ENCODE results near the gene KCTD17.

KCTD17 gene

DNA sequence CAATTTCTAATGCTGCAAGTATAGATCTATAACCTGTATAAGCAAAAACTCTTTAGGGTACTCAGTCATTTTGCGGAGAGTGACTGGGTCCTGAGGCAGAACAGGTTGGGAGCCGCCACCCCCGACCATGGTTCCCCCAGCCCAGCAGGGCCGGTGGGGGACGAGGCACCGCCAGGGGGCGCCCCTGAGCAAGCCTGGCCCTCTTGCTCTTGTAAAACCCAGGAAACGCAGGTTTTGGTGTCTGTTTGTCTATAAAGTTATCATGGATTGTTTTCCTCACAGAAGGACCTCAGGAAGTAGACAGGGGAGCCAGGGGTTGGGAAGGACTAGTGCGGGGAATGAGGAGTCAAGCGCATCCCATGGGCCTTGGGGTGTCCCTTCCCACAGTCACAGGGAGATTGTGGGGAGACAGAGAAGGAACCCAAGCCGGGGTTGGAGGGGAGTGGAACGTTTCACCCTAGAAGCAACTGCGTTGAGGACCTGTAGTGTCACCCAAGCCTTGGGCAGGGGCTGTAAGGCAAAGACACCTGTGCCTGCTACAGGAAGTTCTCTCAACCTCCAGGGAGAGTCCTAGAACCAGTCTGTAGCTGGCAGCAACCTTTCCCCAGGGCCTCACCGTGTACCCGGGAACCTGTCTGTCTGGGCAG, 26.4 kb downstream of the KCTD17 start:
- DNase-seq (ENCODE audit: low read depth in 1 of 2, low spot score in 1 of 2) = peak; percentile 84 to 91

DNA sequence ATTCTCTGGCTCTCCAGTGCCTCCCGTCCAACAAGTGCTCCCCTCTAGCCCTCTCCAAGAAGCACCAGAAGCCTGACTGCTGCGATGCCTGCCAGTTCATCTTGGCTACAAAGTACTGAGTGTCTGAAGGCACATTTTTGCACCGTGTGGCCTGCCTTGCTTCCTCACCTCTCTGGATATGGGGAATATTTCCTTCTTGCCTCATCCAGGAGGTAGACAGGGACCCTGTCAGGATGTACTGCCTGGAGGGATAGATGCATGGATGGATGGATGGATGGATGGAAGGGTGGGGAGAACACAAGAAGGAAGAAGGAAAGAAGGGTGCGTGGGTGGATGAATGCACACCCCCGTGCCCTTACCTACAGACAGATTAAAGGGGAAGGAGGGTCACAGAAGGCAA, 27.6 kb downstream of the KCTD17 start:
- no peak for DNase-seq (ENCODE audit: low read depth in 1 of 2, low spot score in 1 of 2)

- peak; percentile 47 to 62 for DNase-seq (ENCODE audit: low read depth in 1 of 2, low spot score in 1 of 2)
Observed at GRCh38 chr22:37079668-37080171, 28.2 kb downstream of the KCTD17 start.

DNA sequence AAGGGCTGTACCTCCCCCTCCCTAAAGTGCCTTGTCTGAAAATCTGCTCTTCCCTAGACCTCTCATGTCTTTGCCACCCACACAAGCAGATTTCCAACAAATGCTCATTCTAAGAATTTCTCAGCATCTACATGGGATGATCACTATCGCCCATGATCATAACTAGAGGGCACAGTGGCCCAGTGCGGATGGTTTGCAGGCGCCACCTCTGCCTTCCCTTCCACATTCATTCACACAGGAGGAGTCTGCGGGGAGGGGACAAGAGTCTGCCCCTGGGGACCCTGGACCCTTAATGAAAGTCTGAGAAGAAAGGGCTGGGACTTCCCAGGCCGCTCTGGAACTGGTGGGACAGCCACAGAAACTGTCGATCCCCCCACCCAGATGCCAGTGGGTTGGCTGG, 28.9 kb downstream of the KCTD17 start:
- no peak for DNase-seq (ENCODE audit: low read depth in 1 of 2, low spot score in 1 of 2)

DNA sequence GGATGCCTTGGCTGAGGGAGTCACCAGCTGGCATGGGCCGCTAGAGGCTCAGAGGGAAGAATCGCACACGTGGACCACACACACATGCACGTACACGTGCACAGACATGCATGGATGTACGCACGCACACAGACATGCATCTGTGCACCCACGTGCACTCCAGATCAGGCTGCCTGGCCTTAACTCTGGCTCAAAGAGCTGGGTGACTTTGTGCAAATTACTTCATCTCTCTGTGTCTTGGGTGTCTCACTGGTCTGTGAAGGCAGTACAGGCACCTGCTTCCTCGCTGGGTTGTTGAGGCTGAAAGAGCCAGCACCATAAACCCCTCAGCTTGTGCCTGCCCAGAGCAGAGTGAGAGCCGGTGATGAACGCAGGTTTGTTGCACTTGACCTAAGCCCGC, 29.3 kb downstream of the KCTD17 start:
- no peak for DNase-seq (ENCODE audit: low read depth in 1 of 2, low spot score in 1 of 2)

DNA sequence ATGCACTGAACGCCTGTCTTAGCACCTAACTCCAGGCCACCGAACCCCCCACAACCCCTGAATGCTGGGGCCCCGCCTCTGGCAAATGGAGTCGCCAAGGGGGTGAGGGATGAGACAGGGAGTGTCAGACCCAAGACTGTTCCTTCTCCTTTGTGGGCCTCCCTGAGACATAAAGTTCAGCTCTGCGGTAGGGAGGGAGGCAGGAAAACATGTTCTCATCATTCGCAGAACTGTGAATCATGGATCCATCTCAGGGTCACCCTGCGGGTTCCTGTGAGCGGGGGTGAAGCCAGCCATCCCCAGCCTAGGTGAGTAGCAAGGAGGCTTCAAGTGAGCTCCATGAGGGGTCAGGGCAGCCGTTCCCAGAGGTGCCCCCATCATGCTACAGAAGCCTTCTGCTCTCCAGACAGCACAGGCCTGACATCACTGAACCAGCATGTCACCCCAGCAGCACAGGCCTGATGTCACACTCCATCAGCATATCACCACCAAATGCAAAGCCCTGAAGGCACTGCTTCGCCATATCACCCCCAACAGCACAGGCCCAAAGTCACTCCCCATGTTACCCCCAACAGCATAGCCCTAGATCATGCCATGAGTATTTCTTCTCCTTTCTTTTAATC, 30.8 kb downstream of the KCTD17 start:
- DNase-seq (ENCODE audit: low read depth in 1 of 2, low spot score in 1 of 2) = no peak

DNA sequence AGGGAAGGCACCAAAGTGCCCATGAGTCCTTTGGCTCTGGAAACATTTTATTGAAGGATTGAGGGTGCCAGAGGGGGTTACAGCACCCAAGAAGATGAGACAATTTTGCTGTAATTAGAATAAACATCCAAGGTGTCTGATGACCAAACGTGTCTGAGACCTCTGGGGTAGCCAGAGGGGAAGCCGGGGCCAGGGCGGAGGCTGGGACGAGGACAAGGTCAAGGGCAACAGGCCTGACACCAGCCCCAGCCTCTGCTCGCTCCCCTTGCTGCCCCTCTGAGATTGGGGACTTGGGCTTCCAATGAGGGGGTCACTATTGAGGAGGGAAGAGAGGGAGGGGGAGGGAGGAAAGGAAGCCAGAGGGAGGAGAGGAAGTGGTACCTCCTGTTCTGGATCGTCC, 32.4 kb downstream of the KCTD17 start:
- no peak for DNase-seq (ENCODE audit: low read depth in 1 of 2, low spot score in 1 of 2)

- DNase-seq (ENCODE audit: low read depth in 1 of 2, low spot score in 1 of 2) = no peak
Observed at GRCh38 chr22:37084385-37084784, 32.8 kb downstream of the KCTD17 start.

- no peak for DNase-seq (ENCODE audit: low read depth in 1 of 2, low spot score in 1 of 2)
Observed at GRCh38 chr22:37086184-37086583, 34.6 kb downstream of the KCTD17 start.

DNA sequence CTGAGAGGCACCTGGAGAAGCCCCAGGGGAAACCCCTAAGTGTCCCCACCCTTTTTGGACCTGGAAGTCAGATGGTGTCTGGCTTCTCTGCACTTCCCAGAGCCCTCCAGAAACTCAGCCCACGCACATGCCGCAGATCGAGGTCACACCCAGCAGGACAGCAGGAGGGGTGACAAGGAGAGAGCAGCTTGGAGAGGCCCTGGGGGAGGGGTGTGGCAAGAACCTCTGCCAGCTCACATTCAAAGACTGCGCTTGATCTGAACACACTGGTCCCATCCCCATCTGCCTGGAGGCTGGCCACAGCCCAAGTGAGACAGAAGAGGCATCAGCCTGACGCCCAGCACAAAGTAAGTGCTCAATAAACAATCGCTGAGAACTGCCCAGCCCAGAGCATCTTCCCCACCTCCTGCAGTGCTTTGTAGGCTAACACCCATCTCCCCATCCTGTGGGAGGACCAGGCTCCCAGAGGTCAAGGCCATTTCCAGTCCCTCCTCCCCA, 36.6 kb downstream of the KCTD17 start:
- DNase-seq (ENCODE audit: low read depth in 1 of 2, low spot score in 1 of 2) = no peak

- DNase-seq (ENCODE audit: low read depth in 1 of 2, low spot score in 1 of 2) = no peak
Observed at GRCh38 chr22:37088750-37089408, 37.3 kb downstream of the KCTD17 start.

GRCh38 chr22:37089434-37089833, 37.9 kb downstream of the KCTD17 start:
- no peak for DNase-seq (ENCODE audit: low read depth in 1 of 2, low spot score in 1 of 2)

GRCh38 chr22:37090920-37091695, 39.6 kb downstream of the KCTD17 start:
- DNase-seq (ENCODE audit: low read depth in 1 of 2, low spot score in 1 of 2) = no peak

- DNase-seq (ENCODE audit: low read depth in 1 of 2, low spot score in 1 of 2) = no peak
Observed at GRCh38 chr22:37091994-37092393, 40.5 kb downstream of the KCTD17 start.

GRCh38 chr22:37092997-37093396, 41.5 kb downstream of the KCTD17 start:
- no peak for DNase-seq (ENCODE audit: low read depth in 1 of 2, low spot score in 1 of 2)

GRCh38 chr22:37094239-37094638, 42.7 kb downstream of the KCTD17 start:
- no peak for DNase-seq (ENCODE audit: low read depth in 1 of 2, low spot score in 1 of 2)

GRCh38 chr22:37095113-37095512, 43.6 kb downstream of the KCTD17 start:
- DNase-seq (ENCODE audit: low read depth in 1 of 2, low spot score in 1 of 2) = peak; percentile 40 to 72

DNA sequence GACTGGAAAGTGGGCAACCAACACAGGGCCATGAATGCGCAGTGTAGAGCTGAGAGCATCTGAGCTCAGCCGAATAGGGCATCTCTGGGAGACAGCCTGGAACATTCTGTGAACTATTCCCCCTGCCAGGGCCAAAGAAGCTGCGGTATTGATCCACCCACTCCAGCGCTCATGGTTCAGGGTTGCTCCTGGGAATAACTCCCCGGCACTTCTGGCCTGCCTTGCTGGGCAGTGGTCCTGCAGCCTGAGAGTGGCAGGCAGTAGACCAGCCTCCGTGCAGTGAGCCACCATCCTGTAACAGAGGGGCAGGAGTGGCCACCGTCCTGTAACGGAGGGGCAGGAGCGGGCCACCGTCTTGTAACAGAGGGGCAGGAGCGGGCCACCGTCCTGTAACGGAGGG, 45.8 kb downstream of the KCTD17 start:
- DNase-seq (ENCODE audit: low read depth in 1 of 2, low spot score in 1 of 2) = no peak

- no peak for DNase-seq (ENCODE audit: low read depth in 1 of 2, low spot score in 1 of 2)
Observed at GRCh38 chr22:37098976-37099591, 47.5 kb downstream of the KCTD17 start.

GRCh38 chr22:37100589-37101127, 49.1 kb downstream of the KCTD17 start:
- no peak for DNase-seq (ENCODE audit: low read depth in 1 of 2, low spot score in 1 of 2)
